Astrocyte (in vitro differentiated cells and primary cell): Measurements from ENCODE around the gene RELN. TPM values are rescaled to one million over a fixed set of nuclear protein-coding genes. Genes with fewer than 3 reads are reported as not detected.

Experiments
- DNase-seq: peaks from one replicate; pipeline ENCODE4 v3.0.0-alpha.2; 2010; ENCODE audit warnings: low read depth
- FAIRE-seq: peaks from 2 replicates; lab custom pipeline; 2011; peaks lifted over from hg19 to GRCh38; lab: Jason Lieb, UNC
- H2AFZ ChIP-seq: 2 replicates; pipeline ENCODE4 v1.6.0; 2012; ENCODE audit warnings: low read depth, low read length, inconsistent platforms
- H3K27ac ChIP-seq: 2 replicates; pipeline ENCODE4 v1.5.1; 2011; ENCODE audit warnings: low read depth, low read length, inconsistent platforms
- H3K27me3 ChIP-seq: 2 replicates; pipeline ENCODE4 v1.6.0; 2011; ENCODE audit warnings: low read length, inconsistent platforms; ENCODE audit not compliant: insufficient read depth
- H3K36me3 ChIP-seq: 2 replicates; pipeline ENCODE4 v1.5.1; 2011; ENCODE audit warnings: low read length, inconsistent platforms; ENCODE audit not compliant: insufficient read depth
- H3K4me1 ChIP-seq: 2 replicates; pipeline ENCODE4 v1.5.1; 2011; ENCODE audit warnings: low read length, inconsistent platforms; ENCODE audit not compliant: insufficient read depth
- H3K4me2 ChIP-seq: 2 replicates; pipeline ENCODE4 v1.6.0; 2012; ENCODE audit warnings: low read length, inconsistent platforms
- H3K4me3 ChIP-seq: 2 replicates; pipeline ENCODE4 v1.5.1; 2011; ENCODE audit warnings: low read depth, mild to moderate bottlenecking, low read length, inconsistent platforms; ENCODE audit not compliant: insufficient read depth
- H3K79me2 ChIP-seq: 2 replicates; pipeline ENCODE4 v1.6.0; 2012; ENCODE audit warnings: mild to moderate bottlenecking, low read length, inconsistent platforms; ENCODE audit not compliant: insufficient read depth
- H3K9ac ChIP-seq: 2 replicates; pipeline ENCODE4 v1.6.0; 2012; ENCODE audit warnings: mild to moderate bottlenecking, low read length, inconsistent platforms
- H3K9me3 ChIP-seq: 2 replicates; pipeline ENCODE4 v1.5.1; 2012; ENCODE audit warnings: low read depth, mild to moderate bottlenecking, low read length, inconsistent platforms; ENCODE audit not compliant: insufficient read depth
- H4K20me1 ChIP-seq: 2 replicates; pipeline ENCODE4 v1.6.0; 2012; ENCODE audit warnings: low read length, inconsistent platforms; ENCODE audit not compliant: insufficient read depth
- H3K27ac Mint-ChIP-seq: one replicate; pipeline ENCODE4 v1.8.0; 2021; ENCODE audit warnings: mild to moderate bottlenecking, mixed read lengths; ENCODE audit not compliant: unreplicated experiment
- H3K27me3 Mint-ChIP-seq: one replicate; pipeline ENCODE4 v1.8.0; 2021; ENCODE audit warnings: low read depth, mixed read lengths; ENCODE audit not compliant: unreplicated experiment
- H3K36me3 Mint-ChIP-seq: one replicate; pipeline ENCODE4 v1.8.0; 2021; ENCODE audit warnings: low read depth, mixed read lengths; ENCODE audit not compliant: unreplicated experiment
- H3K4me1 Mint-ChIP-seq: one replicate; pipeline ENCODE4 v1.8.0; 2021; ENCODE audit warnings: low read depth, mixed read lengths; ENCODE audit not compliant: unreplicated experiment
- H3K4me3 Mint-ChIP-seq: one replicate; pipeline ENCODE4 v1.8.0; 2021; ENCODE audit warnings: mild to moderate bottlenecking, moderate library complexity, mixed read lengths; ENCODE audit not compliant: unreplicated experiment
- H3K9me3 Mint-ChIP-seq: one replicate; pipeline ENCODE4 v1.8.0; 2021; ENCODE audit warnings: mild to moderate bottlenecking, mixed read lengths; ENCODE audit not compliant: unreplicated experiment
- EZH2 ChIP-seq: IDR thresholded peaks from 2 replicates; pipeline ENCODE4 v1.6.1; 2012; ENCODE audit warnings: mild to moderate bottlenecking, low read length, inconsistent platforms; ENCODE audit not compliant: insufficient read depth
- total RNA-seq: library from RNA; stranded (reverse); gene quantifications from 2 replicates; pipeline ENCODE4 v1.2.1, GENCODE V29; 2021
- TF ChIP-seq, protein P1 (sequence below): IDR thresholded peaks from 2 replicates; pipeline ENCODE4 v1.5.1; 2011; ENCODE audit warnings: low read depth, mild to moderate bottlenecking, inconsistent platforms, low read length, moderate library complexity; ENCODE audit not compliant: insufficient read depth

The RELN gene
- total RNA-seq, 1 donor from 2014 or later, result 0.98 TPM

- Histone ChIP-seq H3K9ac (no peak overlapping the region), H3K27me3 (no peaks in the 10 kb centered on the region), H3K9me3 (no peaks in the 10 kb centered on the region), H3K4me3 (no peak overlapping the region), H3K36me3 (no peaks in the 10 kb centered on the region), H3K4me2 (no peak overlapping the region), H4K20me1 (no peaks in the 10 kb centered on the region), H3K4me1 (no peaks in the 10 kb centered on the region), H3K79me2 (no peaks in the 10 kb centered on the region), H2AFZ (no peak overlapping the region), H3K27ac (no peak overlapping the region)
- FAIRE-seq, result no peak
- H3K4me1 Mint-ChIP-seq, result no peaks in the 10 kb centered on the region
- H3K27me3 Mint-ChIP-seq, result peaks cover 17% of the 10 kb centered on the region
- no peaks in the 10 kb centered on the region for H3K9me3 Mint-ChIP-seq
- no peak for TF ChIP-seq EZH2
- TF ChIP-seq, protein P1, sequence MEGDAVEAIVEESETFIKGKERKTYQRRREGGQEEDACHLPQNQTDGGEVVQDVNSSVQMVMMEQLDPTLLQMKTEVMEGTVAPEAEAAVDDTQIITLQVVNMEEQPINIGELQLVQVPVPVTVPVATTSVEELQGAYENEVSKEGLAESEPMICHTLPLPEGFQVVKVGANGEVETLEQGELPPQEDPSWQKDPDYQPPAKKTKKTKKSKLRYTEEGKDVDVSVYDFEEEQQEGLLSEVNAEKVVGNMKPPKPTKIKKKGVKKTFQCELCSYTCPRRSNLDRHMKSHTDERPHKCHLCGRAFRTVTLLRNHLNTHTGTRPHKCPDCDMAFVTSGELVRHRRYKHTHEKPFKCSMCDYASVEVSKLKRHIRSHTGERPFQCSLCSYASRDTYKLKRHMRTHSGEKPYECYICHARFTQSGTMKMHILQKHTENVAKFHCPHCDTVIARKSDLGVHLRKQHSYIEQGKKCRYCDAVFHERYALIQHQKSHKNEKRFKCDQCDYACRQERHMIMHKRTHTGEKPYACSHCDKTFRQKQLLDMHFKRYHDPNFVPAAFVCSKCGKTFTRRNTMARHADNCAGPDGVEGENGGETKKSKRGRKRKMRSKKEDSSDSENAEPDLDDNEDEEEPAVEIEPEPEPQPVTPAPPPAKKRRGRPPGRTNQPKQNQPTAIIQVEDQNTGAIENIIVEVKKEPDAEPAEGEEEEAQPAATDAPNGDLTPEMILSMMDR, result no peak
- DNase-seq, result no peak
- H3K36me3 Mint-ChIP-seq, result no peaks in the 10 kb centered on the region
- no peak overlapping the region for H3K27ac Mint-ChIP-seq
- no peak overlapping the region for H3K4me3 Mint-ChIP-seq
These were observed 449.6 kb downstream of the RELN start for GRCh38 chr7:103539875-103540274.

DNA sequence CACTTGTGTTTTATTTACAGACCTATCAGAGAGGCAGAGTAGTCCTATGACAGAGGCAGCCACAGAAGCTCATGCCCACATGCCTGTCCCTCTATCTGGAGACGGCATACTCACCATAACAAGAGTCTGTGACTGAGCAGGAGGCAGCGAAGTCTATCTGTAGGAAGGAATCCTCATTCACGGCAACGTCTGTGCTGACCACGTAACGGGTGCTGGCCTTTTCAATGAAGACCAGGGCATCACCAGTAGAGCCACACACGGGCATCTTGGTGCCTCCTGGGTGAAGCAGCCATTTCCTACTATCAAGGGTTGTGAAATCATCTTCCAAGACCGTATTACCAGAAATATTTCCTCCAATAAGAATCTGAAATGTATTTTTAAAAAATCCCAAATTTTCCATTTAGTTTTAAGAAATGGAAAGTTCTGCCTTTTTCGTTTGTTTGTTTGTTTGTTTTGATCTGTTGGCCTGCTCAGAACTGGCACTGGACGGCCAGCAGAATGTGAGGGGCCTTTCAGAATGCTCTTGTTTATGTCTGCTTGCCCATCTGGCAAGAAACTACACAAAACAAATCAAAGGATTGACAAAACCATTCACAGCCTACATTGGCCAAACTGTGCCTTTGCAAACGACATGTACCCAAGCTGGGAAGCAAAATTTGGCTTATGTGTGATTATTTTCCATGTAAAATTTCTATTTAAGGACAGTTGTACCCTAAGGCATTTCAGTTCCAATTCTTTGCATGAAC lies 450.3 kb downstream of the RELN start:
- H3K4me3 ChIP-seq, result no peak overlapping the region
- H3K9me3 ChIP-seq, result no peaks in the 10 kb centered on the region
- no peaks in the 10 kb centered on the region for H3K79me2 ChIP-seq
- H3K27me3 ChIP-seq, result no peaks in the 10 kb centered on the region
- H3K27me3 Mint-ChIP-seq, result peaks cover 17% of the 10 kb centered on the region
- no peaks in the 10 kb centered on the region for H3K4me1 Mint-ChIP-seq
- no peak for DNase-seq
- H3K4me2 ChIP-seq, result no peak overlapping the region
- H3K27ac ChIP-seq, result no peak overlapping the region
- no peak overlapping the region for H3K4me3 Mint-ChIP-seq
- no peaks in the 10 kb centered on the region for H3K4me1 ChIP-seq
- TF ChIP-seq, protein P1, result no peak
- TF ChIP-seq EZH2, result no peak
- H3K36me3 Mint-ChIP-seq, result no peaks in the 10 kb centered on the region
- no peak overlapping the region for H2AFZ ChIP-seq
- H4K20me1 ChIP-seq, result no peaks in the 10 kb centered on the region
- no peaks in the 10 kb centered on the region for H3K36me3 ChIP-seq
- H3K9ac ChIP-seq, result no peak overlapping the region
- FAIRE-seq, result no peak
- H3K27ac Mint-ChIP-seq, result no peak overlapping the region
- H3K9me3 Mint-ChIP-seq, result no peaks in the 10 kb centered on the region

- H3K79me2 ChIP-seq, result no peaks in the 10 kb centered on the region
- peaks cover 20% of the 10 kb centered on the region for H3K27me3 Mint-ChIP-seq
- FAIRE-seq, result no peak
These were observed 455.7 kb downstream of the RELN start for GRCh38 chr7:103533761-103534160.

More at GRCh38 chr7:103533761-103534160, 455.7 kb downstream of the RELN start:
- Mint-ChIP-seq H3K27ac (no peak overlapping the region), H3K4me3 (no peak overlapping the region), H3K36me3 (no peaks in the 10 kb centered on the region), H3K4me1 (no peaks in the 10 kb centered on the region), H3K9me3 (peaks cover 2% of the 10 kb centered on the region)
- Histone ChIP-seq H3K4me1 (no peaks in the 10 kb centered on the region), H4K20me1 (no peaks in the 10 kb centered on the region), H2AFZ (no peak overlapping the region), H3K4me2 (no peak overlapping the region), H3K9me3 (no peaks in the 10 kb centered on the region), H3K27ac (no peak overlapping the region), H3K36me3 (no peaks in the 10 kb centered on the region), H3K27me3 (no peaks in the 10 kb centered on the region), H3K9ac (no peak overlapping the region), H3K4me3 (no peak overlapping the region)
- DNase-seq, result no peak
- TF ChIP-seq, protein P1, result no peak
- no peak for TF ChIP-seq EZH2
